Neural crest cell (in vitro differentiated cells): Measurements from ENCODE around the gene AFF4. TPM values are rescaled to one million over a fixed set of nuclear protein-coding genes. Genes with fewer than 3 reads are reported as not detected.

Experiments
- DNase-seq: peaks from one replicate; pipeline ENCODE4 v3.0.0; 2021; ENCODE audit warnings: low read depth, mixed read lengths, low spot score
- H3K27ac Mint-ChIP-seq: one replicate; pipeline ENCODE4 v1.8.0; 2021; ENCODE audit warnings: mild to moderate bottlenecking, mixed read lengths; ENCODE audit not compliant: unreplicated experiment
- H3K27me3 Mint-ChIP-seq: 2 replicates; pipeline ENCODE4 v1.8.0; 2021; ENCODE audit warnings: low read depth, mild to moderate bottlenecking, mixed read lengths
- H3K36me3 Mint-ChIP-seq: 2 replicates; pipeline ENCODE4 v1.8.0; 2021; ENCODE audit warnings: low read depth, mild to moderate bottlenecking, mixed read lengths
- H3K4me1 Mint-ChIP-seq: 2 replicates; pipeline ENCODE4 v1.8.0; 2021; ENCODE audit warnings: mixed read lengths
- H3K4me3 Mint-ChIP-seq: one replicate; pipeline ENCODE4 v1.8.0; 2021; ENCODE audit warnings: mild to moderate bottlenecking, mixed read lengths
- H3K9me3 Mint-ChIP-seq: 2 replicates; pipeline ENCODE4 v1.8.0; 2021; ENCODE audit warnings: mixed read lengths
- total RNA-seq: library from RNA; stranded (reverse); gene quantifications from 2 replicates; pipeline ENCODE4 v1.2.1, GENCODE V29; 2021
- TF ChIP-seq, protein P1 (sequence below): fragments of 200-600 bp; sonication (generic); conservative IDR thresholded peaks from 2 replicates; pipeline ENCODE4 v1.5.0; 2021; ENCODE audit warnings: antibody characterized with exemption, mild to moderate bottlenecking

The AFF4 gene
- total RNA-seq, 1 donor from 2014 or later, result 64.7 TPM

DNA sequence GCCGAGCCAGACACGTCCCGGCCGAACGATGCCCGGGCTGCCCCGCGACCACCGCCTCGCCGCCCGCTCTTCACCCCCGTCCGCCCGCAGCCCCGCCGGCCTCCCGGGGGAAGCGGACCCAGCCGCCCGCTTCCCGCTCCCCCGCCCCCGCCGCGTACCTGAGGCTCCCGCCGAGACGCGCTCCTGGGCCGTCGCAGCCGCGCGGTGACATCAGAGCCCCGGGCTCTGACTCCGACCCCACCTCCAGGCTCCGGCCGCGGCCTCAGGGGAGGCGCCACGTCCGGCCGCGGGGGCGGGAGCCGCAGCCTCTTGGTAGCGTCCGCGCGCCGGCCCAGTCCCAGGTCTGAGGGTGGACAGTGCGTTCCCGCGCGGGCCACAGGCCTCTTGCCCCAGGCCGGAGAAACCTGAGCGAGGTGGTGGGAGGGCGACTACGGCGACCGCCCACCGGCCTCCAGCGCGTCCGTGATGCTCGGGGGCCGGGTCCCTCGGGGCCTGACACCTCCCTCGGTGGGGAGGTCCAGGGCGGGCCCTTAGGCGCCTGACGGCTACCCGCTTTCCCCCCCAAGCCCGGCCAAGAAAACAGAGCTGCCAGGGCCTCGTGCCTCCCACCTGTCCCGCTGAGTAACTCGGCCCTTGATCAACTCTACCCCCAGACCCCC, 132.9 kb downstream of the AFF4 start, which contains the start of gene SHROOM1:
Gene SHROOM1 (minus strand): TSS at position 212 of the 659 bp plus-strand sequence. CDS start 4,507 bp downstream, outside the sequence.
- H3K27me3 Mint-ChIP-seq, result peaks cover 62% of the 10 kb centered on the region
- H3K9me3 Mint-ChIP-seq, result no peaks in the 10 kb centered on the region
- DNase-seq, result no peak

DNA sequence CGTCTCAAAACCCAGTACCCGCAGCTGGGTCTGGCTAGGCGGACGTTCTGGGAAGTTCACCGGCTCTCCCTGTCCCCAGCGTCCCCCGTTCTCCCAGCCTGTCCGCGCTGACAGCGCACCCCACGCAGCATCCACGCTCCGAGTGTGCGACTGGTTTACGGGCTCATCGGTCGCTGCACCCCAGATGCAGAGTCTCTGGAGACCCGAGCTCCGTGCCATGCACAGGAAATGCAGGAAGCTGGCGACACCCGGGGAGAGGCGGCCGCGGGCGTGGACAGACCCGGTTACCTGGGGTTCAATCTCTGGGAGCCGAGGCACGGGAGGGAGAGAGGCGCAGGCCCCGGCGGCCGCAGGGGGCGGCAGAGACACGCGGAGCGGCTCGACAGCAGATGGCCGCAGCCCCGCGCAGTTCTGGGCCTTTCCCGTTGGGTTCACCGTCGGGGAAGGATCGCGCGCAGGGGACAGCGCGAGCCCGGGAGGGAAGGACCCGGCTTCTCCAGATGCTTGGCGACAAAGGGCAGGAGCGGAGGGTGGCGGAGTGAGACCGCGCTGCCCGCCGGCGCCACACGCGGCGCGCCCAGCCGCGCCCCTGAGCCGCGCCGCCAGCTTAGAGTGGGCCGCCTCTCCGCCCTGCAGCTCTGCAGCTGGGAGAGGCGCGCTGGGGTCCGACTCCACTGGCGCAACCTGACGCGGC, 133.5 kb downstream of the AFF4 start:
- TF ChIP-seq, protein P1, sequence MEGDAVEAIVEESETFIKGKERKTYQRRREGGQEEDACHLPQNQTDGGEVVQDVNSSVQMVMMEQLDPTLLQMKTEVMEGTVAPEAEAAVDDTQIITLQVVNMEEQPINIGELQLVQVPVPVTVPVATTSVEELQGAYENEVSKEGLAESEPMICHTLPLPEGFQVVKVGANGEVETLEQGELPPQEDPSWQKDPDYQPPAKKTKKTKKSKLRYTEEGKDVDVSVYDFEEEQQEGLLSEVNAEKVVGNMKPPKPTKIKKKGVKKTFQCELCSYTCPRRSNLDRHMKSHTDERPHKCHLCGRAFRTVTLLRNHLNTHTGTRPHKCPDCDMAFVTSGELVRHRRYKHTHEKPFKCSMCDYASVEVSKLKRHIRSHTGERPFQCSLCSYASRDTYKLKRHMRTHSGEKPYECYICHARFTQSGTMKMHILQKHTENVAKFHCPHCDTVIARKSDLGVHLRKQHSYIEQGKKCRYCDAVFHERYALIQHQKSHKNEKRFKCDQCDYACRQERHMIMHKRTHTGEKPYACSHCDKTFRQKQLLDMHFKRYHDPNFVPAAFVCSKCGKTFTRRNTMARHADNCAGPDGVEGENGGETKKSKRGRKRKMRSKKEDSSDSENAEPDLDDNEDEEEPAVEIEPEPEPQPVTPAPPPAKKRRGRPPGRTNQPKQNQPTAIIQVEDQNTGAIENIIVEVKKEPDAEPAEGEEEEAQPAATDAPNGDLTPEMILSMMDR, result peak; percentile 88
- Mint-ChIP-seq H3K27me3 (peaks cover 65% of the 10 kb centered on the region), H3K27ac (peak overlapping the region; percentile 67), H3K36me3 (no peaks in the 10 kb centered on the region), H3K4me1 (peaks cover 16% of the 10 kb centered on the region), H3K9me3 (no peaks in the 10 kb centered on the region), H3K4me3 (peak overlapping the region; percentile 85)
- DNase-seq, result peak; percentile 68

More for the DNA sequence above, 132.9 kb downstream of the AFF4 start, which contains the start of gene SHROOM1:
- H3K27ac Mint-ChIP-seq, result peak within 1 kb of the TSS; percentile 67
- H3K4me1 Mint-ChIP-seq, result peaks cover 16% of the 10 kb centered on the region
- H3K4me3 Mint-ChIP-seq, result peak within 1 kb of the TSS; percentile 85
- H3K36me3 Mint-ChIP-seq, result no peaks in the 10 kb centered on the region
- TF ChIP-seq, protein P1, result no peak

DNA sequence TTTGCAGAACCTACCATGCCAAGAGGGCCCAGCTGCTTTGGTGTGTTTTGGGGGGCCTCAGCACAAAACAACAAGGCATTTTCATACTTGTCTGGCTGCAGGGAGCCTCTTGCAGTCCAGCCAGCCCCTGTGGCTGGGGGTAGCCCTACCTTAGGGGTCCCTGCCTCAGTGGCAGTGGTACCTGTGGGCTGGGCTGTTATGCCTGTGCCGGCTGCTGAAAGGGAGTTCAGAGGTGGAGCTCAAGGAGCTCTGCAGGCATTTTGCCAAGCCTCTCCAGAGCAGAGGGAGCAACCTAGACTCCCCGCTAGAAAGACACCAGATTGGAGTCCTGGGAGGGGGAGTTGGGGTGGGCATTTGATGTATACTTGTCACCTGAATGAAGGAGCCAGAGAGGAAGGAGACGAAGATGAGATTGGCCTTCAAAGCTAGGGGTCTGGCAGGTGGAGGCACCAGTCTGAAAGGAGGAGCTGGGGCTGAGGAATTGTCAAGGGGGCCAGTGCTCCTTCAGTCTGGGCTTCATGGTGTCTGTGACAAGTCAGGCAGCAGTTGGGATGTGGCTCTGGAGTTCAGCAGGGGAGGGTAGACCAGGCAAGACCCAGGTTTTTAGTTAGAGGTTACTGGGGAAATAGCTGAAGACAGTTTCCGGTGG, 134.5 kb downstream of the AFF4 start:
- peaks cover 16% of the 10 kb centered on the region for H3K4me1 Mint-ChIP-seq
- no peaks in the 10 kb centered on the region for H3K36me3 Mint-ChIP-seq
- H3K9me3 Mint-ChIP-seq, result no peaks in the 10 kb centered on the region
- peaks cover 73% of the 10 kb centered on the region for H3K27me3 Mint-ChIP-seq
- peak overlapping the region; percentile 82 for H3K4me3 Mint-ChIP-seq
- TF ChIP-seq, protein P1, result no peak
- no peak for DNase-seq
- no peak overlapping the region for H3K27ac Mint-ChIP-seq

DNA sequence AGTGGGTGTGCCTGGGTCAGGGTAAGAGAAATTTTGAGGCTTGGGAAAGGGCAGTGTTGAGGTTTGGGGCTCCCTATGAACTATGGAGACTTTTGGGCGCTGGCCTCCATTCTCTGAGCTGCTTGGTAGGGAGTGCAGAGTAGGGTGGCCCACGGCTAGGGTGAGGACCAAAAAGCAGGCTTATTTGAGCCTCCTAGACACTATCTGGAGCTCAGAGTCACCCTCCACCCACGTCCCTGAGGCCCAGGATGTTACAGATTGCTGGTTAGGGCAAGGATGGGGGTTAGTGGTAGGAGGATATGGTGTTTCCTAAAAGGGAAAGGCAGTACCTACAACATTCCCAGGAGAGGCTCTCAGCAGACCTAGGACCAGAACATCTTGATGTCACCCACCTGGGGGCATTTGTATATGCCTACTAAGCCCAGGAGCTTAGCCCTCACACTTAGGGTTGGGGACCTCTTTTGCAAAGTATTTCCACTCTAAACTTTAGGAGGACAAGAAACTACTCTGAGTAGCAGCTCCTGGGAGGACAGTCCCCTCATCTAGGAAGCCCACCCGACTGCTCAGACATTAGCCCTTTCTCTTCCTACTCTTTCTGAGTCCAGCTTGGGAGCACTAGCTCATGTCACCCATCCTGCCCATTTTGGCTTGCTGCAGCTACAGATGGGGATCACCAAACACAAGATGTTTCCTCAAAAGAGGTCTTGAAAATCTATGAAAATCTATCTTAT, 135.3 kb downstream of the AFF4 start:
- Mint-ChIP-seq H3K27ac (no peak overlapping the region), H3K9me3 (no peaks in the 10 kb centered on the region), H3K27me3 (peaks cover 71% of the 10 kb centered on the region), H3K36me3 (no peaks in the 10 kb centered on the region), H3K4me1 (peaks cover 16% of the 10 kb centered on the region), H3K4me3 (peak overlapping the region; percentile 82)
- no peak for DNase-seq
- TF ChIP-seq, protein P1, result no peak

DNA sequence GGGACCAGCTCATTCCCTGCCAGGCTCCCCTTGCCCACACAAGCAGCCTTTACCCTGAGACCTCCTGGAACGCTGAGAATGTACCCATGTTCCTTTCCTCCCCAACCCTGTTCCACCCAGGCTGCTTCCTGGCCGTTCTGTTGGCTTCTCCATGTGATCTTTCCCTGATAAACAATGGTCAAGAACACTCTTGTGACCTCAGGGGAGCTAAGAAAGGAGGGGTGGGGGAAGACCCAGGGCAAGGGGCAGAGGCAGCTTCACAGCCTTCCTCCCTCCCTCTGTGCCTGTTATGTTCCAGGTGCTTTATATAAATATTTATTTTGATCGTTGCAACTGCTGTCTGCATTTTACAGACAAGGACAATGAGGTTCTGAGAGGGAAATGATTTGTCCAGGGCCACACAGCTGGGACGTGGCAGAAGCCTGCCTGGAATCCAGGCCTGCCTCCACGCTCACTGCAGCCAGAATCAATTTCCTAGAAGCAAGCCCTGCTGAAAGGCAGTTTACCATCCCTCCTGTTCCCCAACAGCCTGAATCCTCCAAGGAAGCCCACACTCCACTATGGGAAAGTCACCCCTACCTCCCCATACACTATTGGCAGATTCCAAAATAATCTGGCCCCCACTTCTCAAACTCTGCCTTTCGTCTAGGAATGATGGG, 136.9 kb downstream of the AFF4 start:
- TF ChIP-seq, protein P1, result no peak
- no peaks in the 10 kb centered on the region for H3K36me3 Mint-ChIP-seq
- H3K27ac Mint-ChIP-seq, result no peak overlapping the region
- H3K9me3 Mint-ChIP-seq, result no peaks in the 10 kb centered on the region
- peaks cover 23% of the 10 kb centered on the region for H3K4me1 Mint-ChIP-seq
- H3K4me3 Mint-ChIP-seq, result peak overlapping the region; percentile 41
- H3K27me3 Mint-ChIP-seq, result peaks cover 66% of the 10 kb centered on the region
- no peak for DNase-seq
